ENCODE measurements around the gene AKAP14. TPM values are rescaled to one million over a fixed set of nuclear protein-coding genes. Genes with fewer than 3 reads are reported as not detected.

AKAP14 gene
- total RNA-seq, 1 donor from 2014 or later = not detected

DNA sequence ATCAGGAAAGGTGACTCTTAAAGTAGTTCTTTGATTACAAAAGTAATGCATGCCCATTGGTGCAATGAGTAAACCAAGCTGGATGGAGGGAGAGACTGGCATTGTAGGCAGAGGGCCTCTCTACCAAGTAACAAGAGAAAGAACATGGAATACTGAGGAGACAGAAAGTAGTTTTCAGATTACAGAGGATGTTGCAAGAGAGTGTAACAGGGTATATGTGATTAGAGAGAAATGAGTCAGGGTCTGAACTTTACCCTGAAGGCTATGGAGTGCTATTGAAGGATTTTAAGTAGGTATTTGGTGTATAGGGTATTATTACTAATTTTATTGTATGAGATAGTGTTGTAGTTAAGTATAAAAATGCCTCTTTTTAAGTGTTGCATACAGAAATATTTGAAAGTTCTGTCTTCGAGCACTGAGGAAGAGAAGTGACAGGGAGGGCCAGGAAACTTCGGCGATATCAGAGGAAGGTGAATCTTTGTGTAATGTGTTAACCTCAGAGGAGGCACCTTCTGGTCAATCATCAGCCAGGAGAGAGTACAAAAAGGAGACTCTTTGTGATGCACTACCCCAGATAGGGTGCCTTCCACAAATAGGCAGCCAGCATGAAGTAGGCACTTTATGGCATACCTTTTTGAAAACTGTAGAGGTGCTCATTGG, 39.7 kb downstream of the AKAP14 start:
- H3K27me3 Mint-ChIP-seq (ENCODE audit: unreplicated experiment) = no peaks in the 10 kb centered on the region
- DNase-seq (ENCODE audit: extremely low spot score, unreplicated experiment) = peak; percentile 17
- H3K36me3 Mint-ChIP-seq (ENCODE audit: unreplicated experiment) = peaks cover 21% of the 10 kb centered on the region
- H3K9me3 Mint-ChIP-seq (ENCODE audit: unreplicated experiment) = peaks cover 4% of the 10 kb centered on the region
- no peak overlapping the region for H3K4me3 Mint-ChIP-seq (ENCODE audit: unreplicated experiment)
- no peak overlapping the region for H3K27ac Mint-ChIP-seq (ENCODE audit: unreplicated experiment)
- TF ChIP-seq, protein P1, sequence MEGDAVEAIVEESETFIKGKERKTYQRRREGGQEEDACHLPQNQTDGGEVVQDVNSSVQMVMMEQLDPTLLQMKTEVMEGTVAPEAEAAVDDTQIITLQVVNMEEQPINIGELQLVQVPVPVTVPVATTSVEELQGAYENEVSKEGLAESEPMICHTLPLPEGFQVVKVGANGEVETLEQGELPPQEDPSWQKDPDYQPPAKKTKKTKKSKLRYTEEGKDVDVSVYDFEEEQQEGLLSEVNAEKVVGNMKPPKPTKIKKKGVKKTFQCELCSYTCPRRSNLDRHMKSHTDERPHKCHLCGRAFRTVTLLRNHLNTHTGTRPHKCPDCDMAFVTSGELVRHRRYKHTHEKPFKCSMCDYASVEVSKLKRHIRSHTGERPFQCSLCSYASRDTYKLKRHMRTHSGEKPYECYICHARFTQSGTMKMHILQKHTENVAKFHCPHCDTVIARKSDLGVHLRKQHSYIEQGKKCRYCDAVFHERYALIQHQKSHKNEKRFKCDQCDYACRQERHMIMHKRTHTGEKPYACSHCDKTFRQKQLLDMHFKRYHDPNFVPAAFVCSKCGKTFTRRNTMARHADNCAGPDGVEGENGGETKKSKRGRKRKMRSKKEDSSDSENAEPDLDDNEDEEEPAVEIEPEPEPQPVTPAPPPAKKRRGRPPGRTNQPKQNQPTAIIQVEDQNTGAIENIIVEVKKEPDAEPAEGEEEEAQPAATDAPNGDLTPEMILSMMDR (IDR thresholded peaks at IDR 0.05) = no peak
- no peaks in the 10 kb centered on the region for H3K4me1 Mint-ChIP-seq (ENCODE audit: unreplicated experiment)

DNA sequence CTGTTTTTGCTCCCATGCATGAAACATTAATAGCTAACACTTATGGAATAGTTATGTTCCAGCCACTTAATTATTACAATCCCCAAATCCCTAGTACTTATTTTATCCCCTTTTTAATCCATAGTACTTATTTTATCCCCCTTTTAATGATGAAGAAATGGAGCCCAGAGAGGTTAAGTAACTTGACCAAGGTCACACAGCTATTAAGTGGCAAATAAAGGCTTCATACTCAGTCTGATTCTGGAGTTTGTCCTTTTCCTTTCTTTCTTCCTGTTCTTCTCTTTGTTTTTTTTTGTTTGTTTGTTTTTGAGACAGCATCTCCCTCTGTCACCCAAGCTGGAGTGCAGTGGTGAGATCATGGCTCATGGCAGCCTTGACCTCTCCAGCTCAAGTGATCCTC, 45.6 kb downstream of the AKAP14 start:
- H3K4me1 Mint-ChIP-seq (ENCODE audit: unreplicated experiment) = peaks cover 16% of the 10 kb centered on the region
- no peaks in the 10 kb centered on the region for H3K27me3 Mint-ChIP-seq (ENCODE audit: unreplicated experiment)
- no peak for DNase-seq (ENCODE audit: extremely low spot score, unreplicated experiment)
- TF ChIP-seq, protein P1 (IDR thresholded peaks at IDR 0.05) = no peak
- H3K4me3 Mint-ChIP-seq (ENCODE audit: unreplicated experiment) = no peak overlapping the region
- no peaks in the 10 kb centered on the region for H3K36me3 Mint-ChIP-seq (ENCODE audit: unreplicated experiment)
- no peaks in the 10 kb centered on the region for H3K9me3 Mint-ChIP-seq (ENCODE audit: unreplicated experiment)
- no peak overlapping the region for H3K27ac Mint-ChIP-seq (ENCODE audit: unreplicated experiment)

DNA sequence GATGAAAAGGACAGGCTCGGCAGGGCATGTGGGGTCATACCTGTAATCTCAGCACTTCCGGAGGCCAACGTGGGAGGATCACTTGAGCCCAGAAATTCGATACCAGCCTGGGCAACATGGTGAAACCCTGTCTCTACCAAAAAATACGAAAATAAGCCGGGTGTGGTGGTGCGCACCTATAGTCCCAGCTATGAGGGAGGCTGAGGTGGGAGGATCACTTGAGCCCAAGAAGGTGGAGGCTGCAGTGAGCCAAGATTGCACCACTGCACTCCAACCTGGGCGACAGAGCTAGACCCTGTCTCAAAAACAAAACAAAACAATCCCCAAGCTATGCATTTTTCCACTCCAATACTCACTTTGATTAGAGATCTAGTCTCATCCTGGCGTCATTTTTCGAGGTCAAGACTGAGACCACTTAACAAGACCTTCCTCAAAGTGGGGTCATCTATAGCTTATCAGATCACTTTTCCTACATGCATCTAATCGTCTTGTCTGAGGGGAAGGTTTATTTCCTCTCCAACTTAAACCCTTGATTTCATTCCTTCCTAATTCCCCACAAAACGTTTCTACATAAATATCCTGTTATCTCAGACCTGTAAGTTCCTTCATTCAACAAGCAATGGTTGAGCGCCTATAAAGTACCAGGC, 46.6 kb downstream of the AKAP14 start:
- Mint-ChIP-seq H3K27ac (ENCODE audit: unreplicated experiment) (peak overlapping the region; percentile 92), H3K4me3 (ENCODE audit: unreplicated experiment) (peak overlapping the region; percentile 90), H3K4me1 (ENCODE audit: unreplicated experiment) (peaks cover 16% of the 10 kb centered on the region), H3K27me3 (ENCODE audit: unreplicated experiment) (no peaks in the 10 kb centered on the region), H3K9me3 (ENCODE audit: unreplicated experiment) (no peaks in the 10 kb centered on the region), H3K36me3 (ENCODE audit: unreplicated experiment) (no peaks in the 10 kb centered on the region)
- TF ChIP-seq, protein P1 (IDR thresholded peaks at IDR 0.05) = no peak
- no peak for DNase-seq (ENCODE audit: extremely low spot score, unreplicated experiment)

DNA sequence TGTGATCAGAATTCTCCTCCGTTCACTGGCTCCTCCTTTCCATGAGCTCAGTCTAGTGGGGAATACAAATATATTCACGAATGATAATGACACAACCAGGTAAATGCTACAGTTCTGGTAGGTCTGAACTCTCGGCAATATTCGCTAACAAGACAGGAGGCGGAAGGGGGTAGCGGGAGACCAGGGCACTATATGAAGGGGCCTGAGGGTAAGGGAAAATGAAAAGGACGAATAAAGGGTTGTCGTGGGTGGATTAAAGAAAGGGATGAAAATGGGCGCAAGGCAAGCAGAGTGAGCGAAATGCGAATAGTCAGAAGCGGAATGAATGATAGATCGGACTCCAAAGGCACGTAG, 47.1 kb downstream of the AKAP14 start:
- no peak for DNase-seq (ENCODE audit: extremely low spot score, unreplicated experiment)
- H3K27me3 Mint-ChIP-seq (ENCODE audit: unreplicated experiment) = no peaks in the 10 kb centered on the region
- TF ChIP-seq, protein P1 (IDR thresholded peaks at IDR 0.05) = no peak

DNA sequence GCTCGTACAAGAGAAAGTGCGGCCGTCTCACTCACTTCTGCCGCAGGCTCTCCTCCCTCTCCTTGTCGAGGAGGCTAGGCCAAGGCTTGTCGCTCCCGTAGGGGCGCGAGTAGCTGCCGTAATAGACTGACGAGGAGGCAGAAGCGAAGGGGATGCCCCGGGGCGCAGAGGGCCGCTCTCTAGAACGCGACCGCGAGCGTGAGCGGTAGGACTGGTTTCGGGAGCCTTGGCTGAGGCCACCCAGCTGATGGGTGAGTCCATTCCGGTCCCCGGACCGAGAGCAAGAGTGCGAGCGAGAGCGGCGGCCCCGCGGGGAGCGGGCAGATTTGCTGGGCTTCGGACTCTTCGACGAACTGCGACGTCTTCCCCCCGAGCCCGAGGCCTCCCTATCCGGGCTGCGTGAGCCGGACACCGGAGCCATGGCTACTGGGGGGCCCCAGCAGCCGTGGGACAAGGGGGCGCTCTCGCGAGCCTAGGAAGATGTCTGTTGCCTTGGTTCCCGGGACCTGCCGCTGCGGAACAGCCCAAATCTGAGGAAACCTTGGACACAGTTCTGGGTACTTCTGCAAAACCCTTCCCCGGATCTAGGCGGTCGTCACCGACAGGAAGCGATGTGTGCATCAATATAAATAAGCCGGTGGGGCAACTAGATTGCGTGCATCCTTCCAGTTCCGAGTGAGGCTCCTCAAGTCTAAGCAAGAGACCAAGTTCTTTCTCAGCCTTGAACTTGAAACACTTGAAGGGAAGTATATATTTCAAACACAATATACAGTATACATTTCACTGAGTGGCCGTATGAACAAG, 47.7 kb downstream of the AKAP14 start, which contains the start of gene NKAP:
NKAP (minus strand) TSS at position 567 of the 804 bp plus-strand sequence; CDS start at position 421, 146 bp downstream.
- Mint-ChIP-seq H3K36me3 (ENCODE audit: unreplicated experiment) (no peaks in the 10 kb centered on the region), H3K9me3 (ENCODE audit: unreplicated experiment) (no peaks in the 10 kb centered on the region), H3K27ac (ENCODE audit: unreplicated experiment) (peak within 1 kb of the TSS; percentile 92), H3K4me3 (ENCODE audit: unreplicated experiment) (peak within 1 kb of the TSS; percentile 90), H3K4me1 (ENCODE audit: unreplicated experiment) (peaks cover 16% of the 10 kb centered on the region), H3K27me3 (ENCODE audit: unreplicated experiment) (peaks cover under 1% of the 10 kb centered on the region)
- TF ChIP-seq, protein P1 (IDR thresholded peaks at IDR 0.05) = no peak
- peak; percentile 94 for DNase-seq (ENCODE audit: extremely low spot score, unreplicated experiment)

More for the DNA sequence above, 47.1 kb downstream of the AKAP14 start:
- peak overlapping the region; percentile 92 for H3K27ac Mint-ChIP-seq (ENCODE audit: unreplicated experiment)
- peak overlapping the region; percentile 90 for H3K4me3 Mint-ChIP-seq (ENCODE audit: unreplicated experiment)
- peaks cover 16% of the 10 kb centered on the region for H3K4me1 Mint-ChIP-seq (ENCODE audit: unreplicated experiment)
- no peaks in the 10 kb centered on the region for H3K36me3 Mint-ChIP-seq (ENCODE audit: unreplicated experiment)
- H3K9me3 Mint-ChIP-seq (ENCODE audit: unreplicated experiment) = no peaks in the 10 kb centered on the region

All from osteocyte (in vitro differentiated cells).